Measurements from ENCODE around the gene MCUB. TPM values are rescaled to one million over a fixed set of nuclear protein-coding genes. Genes with fewer than 3 reads are reported as not detected.
A peak's percentile ranks its signal among the peaks of the same experiment; 100 is the strongest.

The MCUB gene
- total RNA-seq, 1 donor from 2014 or later: 77.1 TPM

DNA sequence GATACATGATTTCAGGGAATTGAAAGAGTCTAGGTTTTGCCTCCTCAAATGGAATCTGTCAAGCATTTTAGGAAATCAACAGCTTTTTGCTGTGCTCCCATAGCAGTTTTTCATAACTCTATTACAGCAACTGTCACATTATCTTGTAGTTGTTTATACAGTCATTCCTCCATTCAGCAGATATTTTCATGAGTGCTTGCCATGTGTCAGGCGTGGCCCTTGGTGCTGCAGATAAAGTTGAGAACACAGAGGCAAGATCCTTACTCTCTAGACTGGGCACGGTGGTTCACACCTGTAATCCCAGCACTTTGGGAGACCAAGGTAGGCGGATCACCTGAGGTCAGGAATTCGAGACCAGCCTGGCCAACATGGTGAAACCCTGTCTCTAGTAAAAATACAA lies 67.3 kb downstream of the MCUB start:
- DNase-seq (ENCODE audit: low read depth): no peak

- no peak for DNase-seq (ENCODE audit: low read depth)
Observed at GRCh38 chr4:109629775-109630174, 69.7 kb downstream of the MCUB start.

GRCh38 chr4:109631532-109632108 lies 71.6 kb downstream of the MCUB start:
- DNase-seq (ENCODE audit: low read depth): no peak

DNA sequence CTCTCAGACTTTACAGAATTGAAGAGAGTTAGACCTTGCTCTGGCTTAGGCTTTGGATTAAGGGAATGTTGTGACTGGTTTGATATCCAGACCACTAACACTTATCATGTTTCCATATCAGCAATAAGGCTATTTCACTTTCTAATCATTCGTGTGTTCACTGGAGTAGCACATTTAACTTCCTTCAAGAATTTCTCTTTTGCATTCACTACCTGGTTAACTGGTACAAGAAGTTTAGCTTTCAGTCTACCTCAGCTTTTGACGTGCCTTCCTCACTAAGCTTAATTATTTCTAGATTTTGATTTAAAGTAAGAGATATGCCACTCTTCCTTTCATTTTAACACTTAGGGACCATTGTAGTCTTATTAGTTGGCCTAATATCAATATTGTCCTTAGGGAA lies 80.6 kb downstream of the MCUB start:
- DNase-seq (ENCODE audit: low read depth): no peak

DNA sequence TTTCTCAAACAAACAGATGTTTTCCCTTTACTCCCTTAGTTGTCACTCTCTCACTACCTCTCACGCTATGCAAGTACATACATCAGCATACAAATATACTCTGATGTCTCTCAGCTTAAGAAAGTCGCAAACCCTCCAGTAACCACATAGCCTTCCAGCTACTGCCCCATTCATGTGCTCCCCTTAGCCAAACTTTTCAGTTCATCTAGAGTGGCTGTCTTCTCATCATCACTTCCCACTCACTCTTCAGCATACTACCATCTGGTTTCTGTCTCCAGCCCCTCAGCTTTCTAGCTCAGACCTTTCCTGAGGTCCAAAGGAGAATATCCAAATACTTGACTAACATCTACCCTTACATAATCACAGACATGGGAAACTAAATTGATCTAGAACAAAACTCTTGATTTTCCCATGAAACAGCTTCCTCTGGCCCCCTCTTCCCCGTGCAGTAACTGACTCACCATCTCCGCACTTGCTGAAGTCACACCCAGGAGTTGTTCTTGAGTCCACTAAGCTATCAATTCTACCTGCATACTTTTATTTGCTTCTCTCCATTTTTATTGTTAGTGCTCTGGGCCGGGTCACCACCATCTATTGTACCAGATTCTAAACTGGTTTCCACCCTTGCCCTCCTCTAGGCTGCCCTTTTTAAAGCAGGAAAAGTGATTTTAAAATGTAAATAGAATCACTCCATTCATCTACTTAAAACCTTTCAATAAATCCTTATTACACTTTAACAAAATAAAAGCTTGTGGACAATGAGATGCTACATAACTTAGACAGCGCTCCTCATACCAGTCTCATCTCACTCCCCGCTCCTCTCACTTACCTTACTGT lies 86.0 kb downstream of the MCUB start:
- no peak for DNase-seq (ENCODE audit: low read depth)

DNA sequence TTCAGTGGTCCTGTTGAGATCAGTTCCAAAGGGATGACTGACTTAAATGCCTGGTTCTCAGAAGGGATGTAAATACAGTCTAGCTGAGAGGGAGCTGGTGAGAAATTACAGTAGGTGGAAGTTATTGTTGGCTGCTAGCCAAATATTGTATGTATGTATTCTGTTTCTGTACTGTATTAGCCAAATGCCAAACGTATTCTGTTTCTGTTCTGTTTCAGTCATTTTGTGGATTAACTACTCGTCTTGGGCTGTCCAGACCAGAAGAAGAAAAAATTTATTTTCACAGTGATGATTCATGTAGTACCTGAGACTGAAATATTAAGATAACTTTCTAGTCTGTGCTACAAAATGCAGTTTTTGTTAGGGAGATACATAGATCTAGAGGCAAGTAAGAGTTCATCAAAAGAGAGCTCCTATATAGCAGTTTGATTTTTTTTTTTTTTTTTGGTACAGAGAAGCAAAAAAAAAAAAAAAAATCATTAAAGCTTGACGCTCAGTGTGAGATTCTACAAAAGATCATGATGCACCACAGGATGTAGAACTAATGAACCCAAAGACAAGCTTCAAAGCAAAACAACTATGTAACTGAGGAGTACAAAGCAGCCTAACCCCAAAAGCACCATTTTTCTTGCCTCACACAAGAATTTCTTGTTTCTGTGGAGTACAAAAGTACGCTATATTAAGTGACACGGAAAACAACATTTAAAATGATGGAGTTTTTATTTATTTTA lies 88.4 kb downstream of the MCUB start:
- no peak for DNase-seq (ENCODE audit: low read depth)

DNA sequence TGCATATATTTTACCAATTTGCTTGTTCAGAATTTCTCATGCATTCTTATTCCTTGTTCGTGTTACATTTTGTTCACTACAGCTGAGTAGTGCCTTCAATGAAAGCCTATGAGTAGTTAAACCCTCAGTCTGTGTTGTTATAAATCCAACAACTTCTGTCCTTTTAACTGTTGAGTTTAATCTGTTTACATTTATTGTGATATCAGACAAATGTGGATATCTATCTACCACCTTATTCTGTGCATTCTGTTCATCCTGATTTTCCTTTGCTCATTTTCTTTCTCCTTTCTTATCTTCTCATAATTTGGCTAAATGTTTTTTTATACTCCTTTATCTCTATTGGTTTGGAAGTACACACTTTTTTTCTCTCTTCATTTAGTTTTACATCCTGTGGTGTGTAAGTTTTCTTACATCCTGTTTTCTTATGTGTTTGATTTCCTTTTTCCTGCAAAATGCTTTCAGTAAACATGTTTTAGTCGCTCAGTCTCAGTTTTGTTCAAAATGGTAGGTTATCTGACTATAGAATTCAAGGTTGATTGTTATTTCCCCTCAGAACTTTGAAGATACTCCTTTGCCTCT lies 89.0 kb downstream of the MCUB start:
- DNase-seq (ENCODE audit: low read depth): no peak

- no peak for DNase-seq (ENCODE audit: low read depth)
Observed at GRCh38 chr4:109649872-109650271, 89.8 kb downstream of the MCUB start.

- no peak for DNase-seq (ENCODE audit: low read depth)
Observed at GRCh38 chr4:109655396-109655795, 95.3 kb downstream of the MCUB start.

DNA sequence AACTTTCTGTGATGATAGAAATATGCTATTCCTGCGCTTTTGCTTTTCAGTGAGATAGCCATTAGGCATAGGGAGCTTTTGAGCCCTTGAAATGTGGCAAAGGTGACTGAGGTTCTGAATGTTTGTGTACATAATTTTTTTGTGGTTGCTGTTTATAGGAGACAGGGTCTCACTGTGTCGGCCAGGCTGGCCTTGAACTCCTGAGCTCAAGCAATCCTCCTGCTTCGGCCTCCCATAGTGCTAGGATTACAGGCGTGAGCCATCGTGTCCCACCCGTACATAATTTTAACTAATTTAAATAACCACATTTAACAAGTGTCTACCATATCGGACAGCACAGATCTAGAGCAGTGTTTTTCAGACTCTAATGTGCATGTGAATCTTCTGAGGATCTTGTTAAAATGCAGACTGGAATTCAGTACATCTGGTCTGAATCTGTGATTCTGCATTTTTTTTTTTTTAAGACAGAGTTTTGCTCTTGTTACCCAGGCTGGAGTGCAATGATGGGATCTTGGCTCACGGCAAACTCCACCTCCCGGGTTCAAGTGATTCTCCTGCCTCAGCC lies 97.9 kb downstream of the MCUB start:
- DNase-seq (ENCODE audit: low read depth): no peak

DNA sequence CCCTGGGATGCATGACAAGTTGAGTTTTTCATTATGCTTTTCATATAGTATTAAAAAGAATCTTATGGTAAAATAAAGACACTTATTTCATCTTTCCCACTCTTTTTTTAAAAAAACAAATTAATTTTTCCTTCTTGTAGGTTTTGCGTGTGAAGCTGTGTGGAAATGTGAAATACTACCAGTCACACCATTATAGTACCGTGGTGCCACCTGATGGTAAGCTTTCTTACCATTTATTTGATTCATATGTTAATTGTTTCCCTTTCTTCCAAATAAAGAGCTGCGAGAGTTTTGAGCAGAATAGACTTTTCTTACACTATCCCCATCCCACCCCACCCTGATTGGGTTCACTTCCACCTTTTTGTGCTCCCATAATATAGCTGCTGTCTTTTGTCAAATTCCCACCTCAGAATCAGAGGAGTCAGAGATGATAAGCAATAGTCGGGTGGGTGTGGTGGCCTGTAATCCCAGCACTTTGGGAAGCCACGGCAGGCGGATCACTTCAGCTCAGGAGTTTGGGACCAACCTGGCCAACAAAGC lies 98.9 kb downstream of the MCUB start:
- no peak for DNase-seq (ENCODE audit: low read depth)

- no peak for DNase-seq (ENCODE audit: low read depth)
Observed at GRCh38 chr4:109662116-109662515, 102.1 kb downstream of the MCUB start.

DNA sequence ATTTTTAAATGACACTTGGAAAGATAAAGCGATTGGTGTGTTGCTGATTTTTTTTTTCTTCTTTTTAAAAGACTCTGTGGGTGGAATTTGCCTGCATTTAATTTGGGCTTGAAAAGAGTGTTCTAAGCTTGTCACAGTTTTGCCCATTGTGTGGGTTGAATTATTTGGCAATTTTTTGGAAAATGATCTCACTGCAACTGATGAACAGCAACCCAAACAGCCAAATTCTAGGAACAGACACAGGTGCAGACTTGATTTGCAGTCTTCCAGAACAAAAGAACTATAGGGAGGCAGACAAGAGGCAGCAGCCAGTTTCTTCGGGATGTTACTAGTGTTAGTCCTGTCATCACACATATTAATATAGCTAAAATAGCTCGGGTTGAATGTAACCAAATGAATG lies 102.7 kb downstream of the MCUB start:
- no peak for DNase-seq (ENCODE audit: low read depth)

- DNase-seq (ENCODE audit: low read depth): no peak
Observed at GRCh38 chr4:109665783-109666485, 105.9 kb downstream of the MCUB start.

DNA sequence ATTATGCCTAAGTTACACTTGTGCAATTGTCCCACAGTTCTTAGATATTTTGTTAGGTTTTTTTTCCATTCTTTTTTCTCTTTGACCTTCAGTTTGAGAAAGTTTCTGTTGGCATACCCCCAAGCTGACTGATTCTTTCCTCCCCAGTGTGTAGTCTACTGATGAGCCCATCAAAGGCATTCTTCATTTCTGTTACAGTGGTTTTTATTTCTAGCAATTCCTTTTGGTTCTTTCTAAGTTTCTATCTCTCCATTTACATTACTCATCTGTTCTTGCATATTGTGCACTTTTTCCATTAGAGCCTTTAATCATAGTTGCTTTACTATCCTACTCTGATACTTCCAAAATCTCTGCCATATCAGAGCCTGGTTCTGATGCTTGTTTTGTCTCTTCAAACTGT lies 111.3 kb downstream of the MCUB start:
- no peak for DNase-seq (ENCODE audit: low read depth)

GRCh38 chr4:109672169-109672930 lies 112.3 kb downstream of the MCUB start:
- DNase-seq (ENCODE audit: low read depth): no peak

DNA sequence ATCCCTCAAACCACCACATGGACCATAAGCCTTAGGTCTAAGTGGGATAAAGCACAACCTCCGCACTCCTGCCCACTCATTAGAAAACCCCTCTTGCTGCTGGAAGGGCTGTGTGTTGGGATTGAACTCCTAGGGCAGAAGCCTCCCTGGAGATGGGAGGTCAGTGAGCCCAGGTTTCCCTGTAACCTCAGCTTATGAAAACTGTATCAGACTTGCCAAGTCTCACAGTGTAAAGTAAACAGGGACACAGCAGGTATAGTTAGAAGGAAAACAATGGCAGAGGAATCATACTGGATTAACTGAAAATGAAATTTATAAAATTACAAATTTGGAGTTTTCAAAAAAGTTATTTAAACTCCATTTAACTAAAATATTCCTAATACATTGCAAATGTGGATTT lies 113.3 kb downstream of the MCUB start:
- DNase-seq (ENCODE audit: low read depth): no peak

- DNase-seq (ENCODE audit: low read depth): no peak
Observed at GRCh38 chr4:109675181-109675580, 115.1 kb downstream of the MCUB start.

GRCh38 chr4:109675843-109676242 lies 115.8 kb downstream of the MCUB start:
- DNase-seq (ENCODE audit: low read depth): no peak

DNA sequence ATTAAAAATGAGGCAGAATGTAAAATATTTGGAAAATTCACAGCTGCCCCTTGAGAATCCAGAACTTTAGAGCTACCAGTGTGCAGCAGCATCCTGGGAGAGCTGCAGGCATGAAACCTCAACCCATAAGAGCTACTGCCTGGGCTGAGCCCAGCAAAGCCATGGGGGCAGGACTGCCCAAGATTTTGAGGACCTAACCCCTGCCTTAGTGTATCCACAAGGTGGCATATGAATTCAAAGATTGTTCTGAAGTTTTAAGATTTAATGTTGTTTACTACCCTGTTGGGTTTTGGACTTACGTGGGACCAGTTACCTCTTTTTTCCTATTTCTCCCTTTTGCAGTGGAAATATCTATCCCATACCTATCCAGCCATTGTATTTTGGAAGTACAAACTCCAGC lies 116.8 kb downstream of the MCUB start:
- peak; percentile 2 for DNase-seq (ENCODE audit: low read depth)

Measured in myocyte (in vitro differentiated cells).